ENCODE results near the gene EBI3. TPM values are rescaled to one million over a fixed set of nuclear protein-coding genes. Genes with fewer than 3 reads are reported as not detected.
"Not testable (repeated sequence)": the region's sequence is repeated elsewhere in the genome, so short reads cannot be mapped to it uniquely, and the experiment has no call there.

The EBI3 gene
- polyA plus RNA-seq, 4 donors, result 0.47 to 0.73 (median 0.61) TPM; not detected in 1

DNA sequence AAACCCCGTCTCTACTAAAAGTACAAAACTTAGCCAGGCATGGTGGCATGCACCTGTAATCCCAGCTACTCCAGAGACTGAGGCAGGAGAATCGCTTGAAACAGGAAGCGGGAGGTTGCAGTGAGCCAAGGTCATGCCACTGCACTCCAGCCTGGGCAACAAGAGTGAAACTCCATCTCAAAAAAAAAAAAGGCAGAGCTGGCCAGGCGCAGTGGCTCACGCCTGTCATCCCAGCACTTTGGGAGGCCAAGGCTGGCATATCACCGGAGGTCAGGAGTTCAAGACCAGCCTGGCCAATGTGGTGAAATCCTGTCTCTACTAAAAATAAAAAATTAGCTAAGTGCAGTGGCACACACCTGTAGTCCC is 45.0 kb downstream of the EBI3 start:
- DNase-seq (ENCODE audit: low read depth in 4 of 4, low spot score in 3 of 4), result not testable (repeated sequence)

DNA sequence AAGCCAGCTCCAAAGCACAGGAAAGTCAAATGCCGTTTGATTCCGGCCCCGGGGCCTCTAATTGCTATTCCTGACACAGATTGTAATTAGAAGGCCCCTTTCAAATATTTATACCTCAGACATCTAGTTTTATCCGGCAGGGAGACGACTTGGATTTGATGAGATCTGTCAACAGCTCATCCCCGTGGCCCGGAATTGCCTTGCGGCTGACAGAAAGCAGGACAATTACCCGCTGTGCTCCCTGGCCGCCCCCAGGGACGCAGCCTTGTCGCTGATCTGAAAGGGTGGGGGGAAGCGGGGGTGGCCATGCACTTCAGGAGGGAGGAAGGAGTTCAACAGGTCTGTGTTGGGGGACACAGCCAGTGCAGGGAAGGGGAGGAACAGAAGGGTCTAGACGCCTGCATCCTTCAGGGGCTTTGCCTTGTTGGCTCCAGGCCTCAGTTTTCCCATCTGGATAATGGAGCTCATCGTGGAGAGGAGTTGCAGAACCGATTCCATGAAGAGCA is 47.9 kb downstream of the EBI3 start:
- DNase-seq (ENCODE audit: low read depth in 4 of 4, low spot score in 3 of 4), result no peak

DNA sequence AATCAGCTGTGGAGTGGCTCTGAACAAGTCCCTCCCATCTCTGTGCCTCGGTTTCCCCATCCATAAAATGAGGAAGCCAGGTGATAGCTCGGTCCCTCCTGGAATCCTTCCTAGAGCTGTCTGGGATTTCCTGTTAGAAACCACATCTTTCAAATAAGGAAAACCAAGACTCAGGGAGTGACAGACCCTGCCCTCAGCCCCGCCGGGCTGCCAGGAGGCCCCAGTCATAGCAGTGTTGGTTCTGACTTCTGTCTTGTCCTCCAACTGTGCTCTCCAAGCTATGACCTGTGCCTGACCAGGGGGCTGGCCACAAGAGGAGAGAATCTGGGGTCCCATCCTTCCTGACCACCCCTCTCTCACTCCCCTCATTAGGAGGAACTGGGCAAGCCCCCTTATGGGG is 48.7 kb downstream of the EBI3 start:
- DNase-seq (ENCODE audit: low read depth in 4 of 4, low spot score in 3 of 4), result no peak

DNA sequence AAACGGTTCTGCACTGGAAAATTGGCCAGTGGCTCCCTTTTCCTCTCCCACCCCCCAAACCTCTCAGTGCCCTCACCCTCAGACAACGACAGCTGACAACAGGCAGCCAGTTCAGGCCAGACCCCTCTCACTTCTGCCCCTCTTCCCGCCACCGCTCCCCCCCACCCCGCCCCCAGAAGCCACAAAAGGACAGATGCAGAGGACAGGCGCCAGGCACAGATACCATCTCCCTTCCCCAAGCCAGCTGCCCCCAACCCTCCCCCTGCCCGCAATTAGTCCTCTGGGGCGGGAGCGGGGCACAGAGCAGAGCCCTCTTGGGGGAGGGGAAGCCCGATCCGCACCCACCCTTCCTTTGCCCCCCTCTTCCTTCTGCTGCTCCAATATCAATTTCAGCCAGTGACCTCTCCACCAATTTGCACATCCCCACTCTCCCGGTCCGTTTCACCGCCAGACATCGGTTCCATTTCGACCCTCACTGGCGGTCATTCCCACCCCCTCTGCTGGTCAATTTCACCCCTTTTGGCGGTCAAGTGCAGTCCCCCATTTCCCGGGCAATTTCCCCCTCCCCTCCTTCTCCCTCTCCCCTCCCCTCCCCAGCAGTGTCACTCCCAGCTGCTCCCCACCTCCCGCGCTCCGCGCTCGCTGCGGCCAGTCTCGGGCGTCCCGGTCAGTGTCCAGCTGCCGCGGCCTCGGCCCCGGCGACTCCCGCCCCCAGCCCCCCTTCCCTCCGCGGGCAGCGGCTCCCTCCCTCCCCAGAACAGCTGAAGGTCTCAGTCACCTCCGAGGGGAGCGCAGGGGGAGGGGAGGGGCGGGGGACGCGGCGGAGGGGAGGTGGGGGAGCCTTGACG is 49.3 kb downstream of the EBI3 start, which contains the start of gene SHD:
Gene SHD, plus strand, starts transcription at position 848 of the 848 bp plus-strand sequence. CDS start 798 bp downstream, outside the sequence.
- DNase-seq (ENCODE audit: low read depth in 4 of 4, low spot score in 3 of 4), result no peak

DNA sequence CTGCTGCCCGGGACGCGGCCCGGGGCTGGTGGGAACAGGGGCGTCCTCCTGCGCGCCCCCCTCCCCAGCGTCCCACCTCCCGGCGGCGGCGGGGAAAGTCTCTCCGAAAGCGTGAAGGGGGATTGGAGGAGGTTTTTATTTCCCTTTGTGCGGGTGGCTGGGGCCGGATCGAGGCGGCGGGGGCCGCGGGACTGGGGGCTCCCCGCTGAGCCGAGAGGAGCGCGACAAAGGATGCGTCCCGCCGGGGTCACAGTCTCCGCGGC is 49.9 kb downstream of the EBI3 start:
- DNase-seq (ENCODE audit: low read depth in 4 of 4, low spot score in 3 of 4), result no peak

DNA sequence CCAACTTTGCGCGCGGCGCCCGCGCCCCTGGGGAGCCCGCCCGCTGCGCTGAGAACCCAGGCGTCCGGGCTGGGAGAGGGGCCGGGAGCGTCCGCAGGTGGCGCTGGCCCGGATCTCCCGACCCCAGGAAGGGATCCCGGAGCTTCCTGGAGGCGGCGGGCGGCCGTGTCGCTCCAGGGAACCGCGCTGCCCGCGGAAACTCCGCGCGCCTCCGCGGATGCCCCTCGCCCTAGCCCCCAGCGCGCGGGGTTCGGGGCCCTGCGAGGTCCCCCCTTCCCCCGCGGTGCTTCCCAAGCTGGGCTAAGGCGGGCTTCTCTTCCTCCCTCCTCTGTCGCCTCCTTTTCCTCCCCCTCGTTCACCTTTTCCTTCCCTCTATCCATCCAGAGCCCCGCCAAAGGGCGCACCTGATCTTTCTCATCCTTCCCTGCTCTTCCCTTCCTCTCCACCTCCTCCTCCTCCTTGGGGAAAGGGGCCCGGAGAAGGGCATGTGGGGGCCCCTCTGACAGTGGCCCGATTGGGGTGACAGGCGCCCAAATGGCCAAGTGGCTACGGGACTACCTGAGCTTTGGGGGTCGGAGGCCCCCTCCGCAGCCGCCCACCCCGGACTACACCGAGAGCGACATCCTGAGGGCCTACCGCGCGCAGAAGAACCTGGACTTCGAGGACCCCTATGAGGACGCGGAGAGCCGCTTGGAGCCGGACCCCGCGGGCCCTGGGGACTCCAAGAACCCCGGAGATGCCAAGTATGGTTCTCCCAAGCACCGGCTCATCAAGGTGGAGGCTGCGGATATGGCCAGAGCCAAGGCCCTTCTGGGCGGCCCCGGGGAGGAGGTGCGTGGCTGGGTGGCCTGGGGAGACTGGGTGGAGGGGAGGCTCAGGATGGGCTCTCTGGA is 50.5 kb downstream of the EBI3 start:
- no peak for DNase-seq (ENCODE audit: low read depth in 4 of 4, low spot score in 3 of 4)

DNA sequence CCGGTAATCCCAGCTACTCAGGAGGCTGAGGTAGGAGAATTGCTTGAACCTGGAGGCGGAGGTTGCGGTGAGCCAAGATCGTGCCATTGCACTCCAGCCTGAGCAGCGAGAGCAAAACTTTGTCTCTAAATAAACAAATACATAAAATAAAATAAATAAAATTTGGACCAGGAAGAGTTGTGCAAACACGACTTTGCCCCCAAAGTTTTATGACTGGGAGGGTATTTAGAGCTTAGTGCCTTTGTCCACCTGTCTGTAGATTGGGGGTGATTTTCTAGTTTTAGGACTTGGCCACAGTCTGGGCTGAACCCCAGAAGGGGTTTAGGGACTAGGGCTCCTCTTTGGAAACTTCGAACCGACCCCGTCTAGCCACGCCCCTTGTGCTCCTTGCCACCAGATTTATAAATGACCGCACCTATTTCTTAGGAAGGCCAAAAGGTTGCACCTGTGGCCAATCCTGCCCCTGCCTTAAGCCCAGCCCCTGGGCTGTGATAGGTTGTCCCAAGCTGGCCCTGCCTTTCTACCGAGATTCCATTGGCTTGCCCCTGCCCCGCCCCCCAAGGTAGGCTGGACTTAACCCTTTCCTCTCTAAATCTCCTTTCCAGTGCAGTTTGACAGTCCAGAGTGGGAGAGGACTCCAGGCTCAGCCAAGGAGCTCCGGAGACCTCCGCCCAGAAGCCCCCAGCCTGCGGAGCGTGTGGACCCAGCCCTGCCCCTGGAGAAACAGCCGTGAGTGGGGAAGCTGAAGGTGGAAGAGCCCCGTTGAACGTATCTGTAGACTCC is 55.0 kb downstream of the EBI3 start:
- no peak for DNase-seq (ENCODE audit: low read depth in 4 of 4, low spot score in 3 of 4)

DNA sequence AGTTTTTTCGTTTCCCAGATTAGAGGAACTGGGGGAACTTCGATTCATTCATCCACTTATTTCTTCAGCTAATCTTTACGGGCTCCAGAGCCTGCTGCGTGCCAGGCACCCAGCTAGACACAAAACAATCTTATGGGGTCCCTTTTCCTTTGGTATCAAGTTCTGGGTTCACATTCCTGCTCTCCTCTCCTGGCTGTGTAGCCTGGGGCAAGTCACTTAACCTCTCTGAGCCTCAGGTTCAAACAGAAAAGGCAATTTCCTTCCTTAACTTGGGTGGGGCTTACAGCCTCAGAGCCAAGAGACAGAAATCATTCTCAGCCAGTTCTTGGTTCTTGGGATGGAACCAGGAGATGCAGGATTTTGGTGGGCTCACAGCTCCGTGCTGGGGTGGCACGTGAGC is 55.7 kb downstream of the EBI3 start:
- no peak for DNase-seq (ENCODE audit: low read depth in 4 of 4, low spot score in 3 of 4)

DNA sequence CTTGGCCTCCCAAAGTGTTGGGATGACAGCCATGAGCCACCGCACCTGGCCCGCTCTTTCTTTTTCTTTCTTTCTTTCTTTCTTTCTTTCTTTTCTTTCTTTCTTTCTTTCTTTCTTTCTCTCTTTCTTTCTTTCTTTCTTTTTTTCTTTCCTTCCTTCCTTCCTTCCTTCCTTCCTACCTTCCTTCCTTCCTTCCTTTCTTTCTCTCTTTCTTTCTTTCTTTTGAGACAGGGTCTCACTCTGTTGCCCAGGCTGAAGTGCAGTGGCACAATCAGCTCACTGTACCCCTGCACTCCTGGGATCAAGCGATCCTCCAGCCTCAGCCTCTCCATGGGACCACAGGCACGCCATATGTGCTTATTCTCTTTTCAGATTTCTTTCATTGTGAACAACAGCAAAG is 56.8 kb downstream of the EBI3 start:
- DNase-seq (ENCODE audit: low read depth in 4 of 4, low spot score in 3 of 4), result not testable (repeated sequence)

Other genes starting within 250 kb of the EBI3 start
- gene EEF2, start 244.1 kb upstream of the EBI3 start, polyA plus RNA-seq (ENCODE audit: insufficient read length in 4 of 4), result 1,000 to 10,000 TPM; 1,542 to 1,906 (median 1,629) TPM
- gene PIAS4, start 221.8 kb upstream of the EBI3 start, polyA plus RNA-seq (ENCODE audit: insufficient read length in 4 of 4), result 10 to 100 TPM; 33.5 to 39.4 (median 38.1) TPM
- gene ZBTB7A, start 162.6 kb upstream of the EBI3 start, polyA plus RNA-seq (ENCODE audit: insufficient read length in 4 of 4), result 10 to 100 TPM in 2 of 4 donors, 1 to 10 TPM in 2; 8.9 to 11.0 (median 9.7) TPM
- 100 to 1,000 TPM; 102 to 139 (median 104) TPM for gene MAP2K2, start 105.4 kb upstream of the EBI3 start, polyA plus RNA-seq (ENCODE audit: insufficient read length in 4 of 4)
- gene CREB3L3, start 75.9 kb upstream of the EBI3 start, polyA plus RNA-seq (ENCODE audit: insufficient read length in 4 of 4), result 1 to 10 TPM; 1.0 to 1.5 (median 1.2) TPM
- 10 to 100 TPM; 16.1 to 26.1 (median 17.4) TPM for gene SIRT6, start 47.0 kb upstream of the EBI3 start, polyA plus RNA-seq (ENCODE audit: insufficient read length in 4 of 4)
- 1 to 10 TPM in 2 of 4 donors, under 1 TPM in 2; 0.89 to 1.4 (median 1.0) TPM for gene ANKRD24, start 46.8 kb upstream of the EBI3 start, polyA plus RNA-seq (ENCODE audit: insufficient read length in 4 of 4)
- 10 to 100 TPM; 20.0 to 23.7 (median 22.8) TPM for gene YJU2, start 17.6 kb downstream of the EBI3 start, polyA plus RNA-seq (ENCODE audit: insufficient read length in 4 of 4)
- gene SHD, start 49.7 kb downstream of the EBI3 start, polyA plus RNA-seq (ENCODE audit: insufficient read length in 4 of 4), result 1 to 10 TPM in 3 of 4 donors, under 1 TPM in 1; 0.81 to 3.2 (median 1.9) TPM
- gene TMIGD2, start 72.9 kb downstream of the EBI3 start, polyA plus RNA-seq (ENCODE audit: insufficient read length in 4 of 4), result under 1 TPM; 0.15 to 0.44 (median 0.37) TPM
- 1 to 10 TPM; 4.6 to 6.5 (median 5.5) TPM for gene FSD1, start 75.1 kb downstream of the EBI3 start, polyA plus RNA-seq (ENCODE audit: insufficient read length in 4 of 4)
- gene STAP2, start 109.3 kb downstream of the EBI3 start, polyA plus RNA-seq (ENCODE audit: insufficient read length in 4 of 4), result 10 to 100 TPM; 14.7 to 30.9 (median 25.8) TPM
- gene MPND, start 114.0 kb downstream of the EBI3 start, polyA plus RNA-seq (ENCODE audit: insufficient read length in 4 of 4), result 10 to 100 TPM; 22.1 to 31.8 (median 23.5) TPM
- 10 to 100 TPM; 60.1 to 82.5 (median 64.7) TPM for gene SH3GL1, start 171.0 kb downstream of the EBI3 start, polyA plus RNA-seq (ENCODE audit: insufficient read length in 4 of 4)
- 10 to 100 TPM; 21.8 to 27.0 (median 25.4) TPM for gene CHAF1A, start 173.1 kb downstream of the EBI3 start, polyA plus RNA-seq (ENCODE audit: insufficient read length in 4 of 4)
- 100 to 1,000 TPM in 2 of 4 donors, 10 to 100 TPM in 2; 94.1 to 127 (median 100) TPM for gene UBXN6, start 228.3 kb downstream of the EBI3 start, polyA plus RNA-seq (ENCODE audit: insufficient read length in 4 of 4)
- 10 to 100 TPM; 65.1 to 87.4 (median 71.1) TPM for gene HDGFL2, start 242.8 kb downstream of the EBI3 start, polyA plus RNA-seq (ENCODE audit: insufficient read length in 4 of 4)

All from right renal pelvis (tissue), 4 donors.